ENCODE measurements around the gene C3orf20. TPM values are rescaled to one million over a fixed set of nuclear protein-coding genes. Genes with fewer than 3 reads are reported as not detected.

The C3orf20 gene
- total RNA-seq, 1 experiment from 2014 or later: not detected

DNA sequence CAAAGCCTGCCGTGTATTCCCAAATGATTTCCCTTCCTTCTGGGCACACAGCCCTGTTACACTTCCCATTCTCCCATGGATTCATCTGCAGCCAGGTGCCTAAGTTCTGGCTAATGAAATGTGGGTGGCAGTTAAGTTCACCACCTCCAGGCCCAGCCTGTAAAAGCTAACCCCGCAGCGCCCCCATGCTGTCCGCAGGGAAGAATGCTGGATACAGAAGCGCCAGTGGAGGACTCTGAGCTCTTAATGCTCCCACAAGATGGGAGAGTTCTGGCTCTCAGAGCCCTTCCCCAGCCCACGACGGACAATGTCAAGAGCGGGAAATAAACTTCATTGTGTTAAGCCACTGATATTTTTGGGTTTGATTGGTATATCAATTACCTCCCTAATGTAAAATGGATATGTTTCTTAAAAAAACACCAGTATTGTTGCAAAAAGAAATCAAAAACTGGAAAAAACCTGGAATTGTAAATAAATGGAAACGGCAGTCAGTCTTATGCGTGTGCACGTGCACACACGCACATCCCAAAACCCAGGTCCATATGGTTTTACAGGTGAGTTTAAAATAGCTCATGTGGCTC, 106.1 kb downstream of the C3orf20 start:
- Histone ChIP-seq H4K20me1 (ENCODE audit: insufficient read depth, low read depth, low read length) (no peaks in the 10 kb centered on the region), H3K27ac (ENCODE audit: low read length) (no peak overlapping the region), H3K4me3 (ENCODE audit: low read length) (no peak overlapping the region), H3K9me2 (replicated peaks; ENCODE audit: insufficient read depth, low read length) (no peaks in the 10 kb centered on the region), H2AFZ (ENCODE audit: low read length) (no peak overlapping the region), H3K36me3 (ENCODE audit: insufficient read depth, low read length) (no peaks in the 10 kb centered on the region), H3K27me3 (ENCODE audit: low read length) (no peaks in the 10 kb centered on the region), H3K79me2 (ENCODE audit: low read length) (no peaks in the 10 kb centered on the region), H3K9me3 (ENCODE audit: low read length) (no peaks in the 10 kb centered on the region), H3K4me1 (ENCODE audit: low read length) (no peaks in the 10 kb centered on the region), H3K4me2 (ENCODE audit: low read depth, low read length, poor library complexity, severe bottlenecking) (no peak overlapping the region), H3K9ac (ENCODE audit: low read length) (no peak overlapping the region)
- peak; percentile 85 for DNase-seq

DNA sequence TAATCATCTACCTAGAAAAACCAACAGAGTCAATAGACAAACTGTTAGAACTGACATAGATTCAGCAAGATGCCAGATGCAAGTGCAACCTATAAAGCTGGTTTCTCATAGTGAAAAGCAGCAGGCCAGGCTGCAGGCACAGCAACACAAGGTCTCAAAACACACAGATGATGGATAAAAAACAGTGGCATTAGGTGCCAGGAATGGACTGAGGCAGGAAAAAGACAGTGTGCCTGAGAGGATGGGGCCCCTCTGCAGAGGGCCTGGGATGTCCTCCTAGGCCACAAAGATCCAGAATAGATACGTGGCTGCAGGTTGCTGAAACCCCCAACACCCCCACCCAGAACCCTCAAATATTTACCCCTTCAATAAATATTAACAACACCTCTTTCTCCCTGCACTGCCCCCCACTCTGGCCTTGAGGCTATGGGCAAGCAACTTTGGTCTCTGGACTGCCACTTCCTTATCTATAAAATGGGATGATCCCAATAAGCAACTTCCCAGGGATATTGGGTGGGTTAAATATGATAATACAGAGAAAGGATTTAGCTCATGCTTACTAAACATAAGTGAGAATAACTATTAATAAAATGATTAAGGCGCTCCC, 108.6 kb downstream of the C3orf20 start:
- H3K9me2 ChIP-seq (replicated peaks; ENCODE audit: insufficient read depth, low read length): no peaks in the 10 kb centered on the region

DNA sequence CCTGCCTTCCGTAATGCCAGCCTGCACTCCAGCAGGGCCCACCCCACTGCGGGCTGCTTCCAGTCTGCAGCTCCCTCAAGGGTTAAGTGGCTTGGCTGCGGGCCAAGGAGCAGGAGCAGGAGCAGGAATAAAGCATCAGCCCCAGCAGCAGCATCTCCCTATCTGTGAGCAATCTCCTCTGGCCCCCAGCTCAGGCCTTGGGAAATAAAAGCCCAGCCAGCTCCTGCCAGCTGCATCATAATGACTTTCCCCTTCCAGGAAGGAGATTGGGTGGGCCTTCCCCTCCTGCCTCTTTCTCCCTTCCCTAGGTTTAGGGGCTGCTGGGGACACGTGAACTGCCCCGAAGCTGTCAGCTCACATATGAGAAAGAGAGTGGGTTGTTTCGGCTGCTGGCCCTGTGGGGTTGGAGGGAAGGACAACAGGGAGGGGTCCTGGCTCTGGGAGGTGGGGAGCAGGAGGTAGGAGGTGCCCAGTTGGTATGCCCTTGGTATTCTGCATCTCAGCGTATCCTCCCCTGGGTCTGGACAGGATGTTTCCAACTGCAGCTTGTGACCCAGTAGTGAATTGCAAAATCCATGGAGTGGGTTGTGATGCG, 109.2 kb downstream of the C3orf20 start:
- no peak overlapping the region for H2AFZ ChIP-seq (ENCODE audit: low read length)
- no peaks in the 10 kb centered on the region for H3K4me1 ChIP-seq (ENCODE audit: low read length)
- DNase-seq: no peak
- no peaks in the 10 kb centered on the region for H3K9me2 ChIP-seq (replicated peaks; ENCODE audit: insufficient read depth, low read length)
- no peaks in the 10 kb centered on the region for H3K27me3 ChIP-seq (ENCODE audit: low read length)
- no peaks in the 10 kb centered on the region for H3K9me3 ChIP-seq (ENCODE audit: low read length)
- no peaks in the 10 kb centered on the region for H4K20me1 ChIP-seq (ENCODE audit: insufficient read depth, low read depth, low read length)
- H3K27ac ChIP-seq (ENCODE audit: low read length): no peak overlapping the region
- H3K36me3 ChIP-seq (ENCODE audit: insufficient read depth, low read length): no peaks in the 10 kb centered on the region
- H3K9ac ChIP-seq (ENCODE audit: low read length): no peak overlapping the region
- H3K79me2 ChIP-seq (ENCODE audit: low read length): no peaks in the 10 kb centered on the region
- no peak overlapping the region for H3K4me3 ChIP-seq (ENCODE audit: low read length)
- H3K4me2 ChIP-seq (ENCODE audit: low read depth, low read length, poor library complexity, severe bottlenecking): no peak overlapping the region

More for the DNA sequence above, 108.6 kb downstream of the C3orf20 start:
- Histone ChIP-seq H3K36me3 (ENCODE audit: insufficient read depth, low read length) (no peaks in the 10 kb centered on the region), H4K20me1 (ENCODE audit: insufficient read depth, low read depth, low read length) (no peaks in the 10 kb centered on the region), H3K9me3 (ENCODE audit: low read length) (no peaks in the 10 kb centered on the region), H3K27ac (ENCODE audit: low read length) (no peak overlapping the region), H3K4me3 (ENCODE audit: low read length) (no peak overlapping the region), H3K4me1 (ENCODE audit: low read length) (no peaks in the 10 kb centered on the region), H2AFZ (ENCODE audit: low read length) (no peak overlapping the region), H3K9ac (ENCODE audit: low read length) (no peak overlapping the region), H3K79me2 (ENCODE audit: low read length) (no peaks in the 10 kb centered on the region), H3K27me3 (ENCODE audit: low read length) (no peaks in the 10 kb centered on the region), H3K4me2 (ENCODE audit: low read depth, low read length, poor library complexity, severe bottlenecking) (no peak overlapping the region)
- DNase-seq: no peak

DNA sequence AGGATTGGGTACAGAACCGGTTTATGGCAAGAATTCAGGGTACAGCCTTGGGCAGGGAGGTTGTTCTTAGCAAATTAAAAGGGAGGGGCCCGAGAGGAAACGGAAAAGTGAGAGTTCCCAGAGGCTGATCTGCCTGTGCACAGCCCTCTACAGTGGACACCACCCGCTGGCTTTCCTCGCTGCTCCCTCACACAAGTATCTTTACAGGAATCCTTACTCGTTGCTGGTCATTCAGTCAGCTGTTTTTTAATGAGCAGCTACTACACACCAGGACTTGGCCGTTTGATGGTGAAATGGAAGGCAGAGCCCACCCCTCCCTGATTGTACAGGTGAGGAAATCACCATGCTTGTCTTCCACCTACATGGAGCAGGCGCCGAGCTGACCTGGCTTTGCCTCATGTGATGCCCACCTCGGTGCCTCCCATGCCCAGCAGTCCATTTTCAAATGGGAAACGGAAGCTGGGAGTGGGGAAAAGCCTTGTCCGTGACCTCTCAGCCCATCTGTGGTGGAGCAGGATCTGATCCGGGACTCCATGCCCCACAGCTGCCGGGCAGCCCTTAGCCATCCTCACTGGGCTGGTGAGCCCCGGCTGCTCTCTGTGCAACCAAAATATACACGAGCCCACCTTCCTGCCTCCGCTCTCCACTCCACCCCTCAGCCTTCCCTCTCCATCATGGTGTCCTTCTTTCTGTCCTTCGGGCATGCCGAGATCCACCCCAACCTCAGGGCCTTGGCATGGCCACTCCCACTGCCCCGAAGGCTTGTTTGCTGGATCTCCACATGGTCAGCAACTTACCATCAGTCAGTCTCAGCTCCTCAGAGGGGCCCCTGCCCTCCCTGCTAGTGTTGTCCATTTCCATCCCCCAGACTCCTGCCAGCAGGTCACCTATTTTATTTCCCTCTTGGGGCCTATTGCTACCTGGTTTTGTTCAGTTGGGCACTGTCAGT, 110.5 kb downstream of the C3orf20 start:
- DNase-seq: no peak
- H3K27me3 ChIP-seq (ENCODE audit: low read length): no peaks in the 10 kb centered on the region
- no peak overlapping the region for H3K4me3 ChIP-seq (ENCODE audit: low read length)
- no peak overlapping the region for H2AFZ ChIP-seq (ENCODE audit: low read length)
- H3K27ac ChIP-seq (ENCODE audit: low read length): no peak overlapping the region
- H3K36me3 ChIP-seq (ENCODE audit: insufficient read depth, low read length): no peaks in the 10 kb centered on the region
- H4K20me1 ChIP-seq (ENCODE audit: insufficient read depth, low read depth, low read length): no peaks in the 10 kb centered on the region
- H3K4me1 ChIP-seq (ENCODE audit: low read length): no peaks in the 10 kb centered on the region
- H3K9me2 ChIP-seq (replicated peaks; ENCODE audit: insufficient read depth, low read length): no peaks in the 10 kb centered on the region
- no peaks in the 10 kb centered on the region for H3K79me2 ChIP-seq (ENCODE audit: low read length)
- H3K4me2 ChIP-seq (ENCODE audit: low read depth, low read length, poor library complexity, severe bottlenecking): no peak overlapping the region
- no peak overlapping the region for H3K9ac ChIP-seq (ENCODE audit: low read length)
- H3K9me3 ChIP-seq (ENCODE audit: low read length): no peaks in the 10 kb centered on the region

DNA sequence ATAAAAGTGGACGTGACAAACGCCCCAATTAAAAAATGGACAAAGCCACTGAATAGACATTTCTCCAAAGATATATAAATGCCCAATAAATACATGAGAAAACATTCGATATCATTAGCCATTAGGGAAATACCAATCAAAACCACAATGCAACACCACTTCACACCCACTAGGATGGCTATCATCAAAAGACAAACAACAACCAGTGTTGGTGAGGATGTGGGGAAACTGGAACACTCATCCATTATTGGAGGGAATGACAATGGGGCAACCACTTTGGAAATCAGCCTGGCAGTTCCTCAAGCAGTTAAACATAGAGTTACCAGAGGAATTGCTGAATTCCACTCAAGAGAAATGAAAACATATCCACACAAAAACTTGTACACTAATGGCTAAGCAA, 111.4 kb downstream of the C3orf20 start:
- no peak overlapping the region for H3K27ac ChIP-seq (ENCODE audit: low read length)
- H4K20me1 ChIP-seq (ENCODE audit: insufficient read depth, low read depth, low read length): no peaks in the 10 kb centered on the region
- no peaks in the 10 kb centered on the region for H3K79me2 ChIP-seq (ENCODE audit: low read length)
- no peaks in the 10 kb centered on the region for H3K36me3 ChIP-seq (ENCODE audit: insufficient read depth, low read length)
- no peaks in the 10 kb centered on the region for H3K9me2 ChIP-seq (replicated peaks; ENCODE audit: insufficient read depth, low read length)
- no peaks in the 10 kb centered on the region for H3K4me1 ChIP-seq (ENCODE audit: low read length)
- no peak overlapping the region for H3K4me2 ChIP-seq (ENCODE audit: low read depth, low read length, poor library complexity, severe bottlenecking)
- H2AFZ ChIP-seq (ENCODE audit: low read length): no peak overlapping the region
- H3K4me3 ChIP-seq (ENCODE audit: low read length): no peak overlapping the region
- no peak for DNase-seq
- H3K27me3 ChIP-seq (ENCODE audit: low read length): no peaks in the 10 kb centered on the region
- no peaks in the 10 kb centered on the region for H3K9me3 ChIP-seq (ENCODE audit: low read length)
- H3K9ac ChIP-seq (ENCODE audit: low read length): no peak overlapping the region

DNA sequence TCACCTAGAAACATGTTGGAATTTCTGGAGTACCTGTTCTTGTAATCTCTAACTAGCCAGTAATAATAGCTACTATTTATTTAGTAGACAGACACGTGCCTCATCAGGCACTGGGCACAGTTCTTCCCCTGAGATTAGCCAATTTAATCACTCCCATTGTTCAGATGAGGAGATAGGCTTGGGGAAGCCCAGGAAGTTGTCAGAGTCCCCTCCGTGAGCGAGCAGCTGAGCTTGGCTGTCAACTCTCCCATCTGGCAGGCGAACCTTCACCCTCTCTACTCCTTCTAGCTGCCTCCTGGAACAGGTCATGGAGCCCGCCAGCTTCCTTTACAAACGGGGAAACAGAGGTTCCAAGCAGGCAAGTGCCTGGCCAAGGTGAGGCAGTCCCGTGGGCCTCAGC, 112.7 kb downstream of the C3orf20 start:
- Histone ChIP-seq H3K4me2 (ENCODE audit: low read depth, low read length, poor library complexity, severe bottlenecking) (no peak overlapping the region), H3K27me3 (ENCODE audit: low read length) (no peaks in the 10 kb centered on the region), H3K79me2 (ENCODE audit: low read length) (no peaks in the 10 kb centered on the region), H2AFZ (ENCODE audit: low read length) (no peak overlapping the region), H3K9me3 (ENCODE audit: low read length) (no peaks in the 10 kb centered on the region), H3K4me1 (ENCODE audit: low read length) (no peaks in the 10 kb centered on the region), H3K4me3 (ENCODE audit: low read length) (no peak overlapping the region), H3K9ac (ENCODE audit: low read length) (no peak overlapping the region), H3K27ac (ENCODE audit: low read length) (no peak overlapping the region), H3K36me3 (ENCODE audit: insufficient read depth, low read length) (no peaks in the 10 kb centered on the region), H3K9me2 (replicated peaks; ENCODE audit: insufficient read depth, low read length) (no peaks in the 10 kb centered on the region), H4K20me1 (ENCODE audit: insufficient read depth, low read depth, low read length) (no peaks in the 10 kb centered on the region)
- no peak for DNase-seq

DNA sequence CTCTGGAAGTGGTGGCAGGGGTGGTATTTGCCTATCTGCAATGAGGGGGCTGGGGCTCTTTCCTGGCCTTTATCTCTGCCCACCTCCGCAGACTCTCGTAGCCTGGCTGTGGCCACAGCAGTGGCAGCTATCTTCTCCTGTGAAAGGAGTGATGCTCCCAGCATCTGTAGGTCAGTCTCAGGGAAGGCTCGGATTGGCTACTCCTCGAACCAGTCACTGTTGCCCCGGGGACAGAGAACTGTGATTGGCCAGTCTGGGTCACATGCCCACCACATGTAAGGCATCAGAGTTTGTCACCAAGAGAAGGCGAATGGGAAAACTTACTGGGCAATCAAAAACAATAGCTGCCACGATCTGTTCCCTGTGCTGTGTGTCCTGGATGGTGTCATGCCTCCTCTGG, 113.7 kb downstream of the C3orf20 start:
- no peak overlapping the region for H3K4me2 ChIP-seq (ENCODE audit: low read depth, low read length, poor library complexity, severe bottlenecking)
- H3K27ac ChIP-seq (ENCODE audit: low read length): no peak overlapping the region
- H3K36me3 ChIP-seq (ENCODE audit: insufficient read depth, low read length): no peaks in the 10 kb centered on the region
- H3K4me1 ChIP-seq (ENCODE audit: low read length): no peaks in the 10 kb centered on the region
- no peaks in the 10 kb centered on the region for H3K79me2 ChIP-seq (ENCODE audit: low read length)
- H3K27me3 ChIP-seq (ENCODE audit: low read length): no peaks in the 10 kb centered on the region
- H3K9ac ChIP-seq (ENCODE audit: low read length): no peak overlapping the region
- no peak overlapping the region for H2AFZ ChIP-seq (ENCODE audit: low read length)
- no peaks in the 10 kb centered on the region for H3K9me2 ChIP-seq (replicated peaks; ENCODE audit: insufficient read depth, low read length)
- no peaks in the 10 kb centered on the region for H3K9me3 ChIP-seq (ENCODE audit: low read length)
- H4K20me1 ChIP-seq (ENCODE audit: insufficient read depth, low read depth, low read length): no peaks in the 10 kb centered on the region
- DNase-seq: peak; percentile 59
- H3K4me3 ChIP-seq (ENCODE audit: low read length): no peak overlapping the region

DNA sequence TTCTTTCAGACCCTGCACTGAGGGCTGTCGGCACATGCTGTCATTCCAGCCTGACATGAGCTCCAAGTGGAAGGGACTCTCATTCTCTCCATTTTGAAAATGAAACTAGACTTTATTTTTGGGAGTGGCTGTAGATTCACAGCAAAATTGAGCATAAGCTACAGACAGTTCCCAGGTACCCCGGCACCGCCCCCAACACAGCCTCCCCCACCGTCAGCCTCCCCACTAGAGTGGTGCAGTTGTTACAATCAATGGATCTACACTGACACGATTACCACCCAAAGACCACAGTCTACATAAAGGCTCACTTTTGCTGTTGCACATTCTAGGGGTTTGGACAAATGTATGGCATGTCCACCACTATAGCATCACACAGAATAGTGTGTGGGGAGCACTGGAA, 114.3 kb downstream of the C3orf20 start:
- no peak overlapping the region for H3K4me2 ChIP-seq (ENCODE audit: low read depth, low read length, poor library complexity, severe bottlenecking)

More for the DNA sequence above, 114.3 kb downstream of the C3orf20 start:
- Histone ChIP-seq H3K79me2 (ENCODE audit: low read length) (no peaks in the 10 kb centered on the region), H3K9ac (ENCODE audit: low read length) (no peak overlapping the region), H3K9me2 (replicated peaks; ENCODE audit: insufficient read depth, low read length) (no peaks in the 10 kb centered on the region), H3K9me3 (ENCODE audit: low read length) (no peaks in the 10 kb centered on the region), H3K4me3 (ENCODE audit: low read length) (no peak overlapping the region), H3K36me3 (ENCODE audit: insufficient read depth, low read length) (no peaks in the 10 kb centered on the region), H2AFZ (ENCODE audit: low read length) (no peak overlapping the region), H3K4me1 (ENCODE audit: low read length) (no peaks in the 10 kb centered on the region), H3K27ac (ENCODE audit: low read length) (no peak overlapping the region), H3K27me3 (ENCODE audit: low read length) (no peaks in the 10 kb centered on the region), H4K20me1 (ENCODE audit: insufficient read depth, low read depth, low read length) (no peaks in the 10 kb centered on the region)
- DNase-seq: no peak

Data from Karpas-422 (cell line).